Gastrocnemius medialis (tissue), 4 donors: Measurements from ENCODE around the gene ZNF620.

ENCODE experiments used
- CTCF ChIP-seq, 5 experiments: fragments of 450-650 bp in 3 of 5; fragments of 200-600 bp in 2 of 5; sonication (generic) in 2 of 5; IDR thresholded peaks in 4 of 5; conservative IDR thresholded peaks in 1 of 5; 1 replicate in 4 of 5; 2 replicates in 1 of 5; pipeline ENCODE4 v1.5.1; 2016 to 2019; ENCODE audit warnings: antibody characterized with exemption in 5 of 5, mild to moderate bottlenecking in 3 of 5, moderate library complexity in 3 of 5
- POLR2A ChIP-seq, 2 donors: fragments of 450-650 bp; IDR thresholded peaks; one replicate each; pipeline ENCODE4 v1.6.1; 2017; ENCODE audit warnings: antibody characterized with exemption in 2 of 2, mild to moderate bottlenecking in 2 of 2, moderate library complexity in 2 of 2

- no peak for TF ChIP-seq POLR2A (IDR thresholded peaks at IDR 0.05)
- no peak for TF ChIP-seq CTCF (IDR thresholded peaks at IDR 0.05 in 4 of 5, conservative IDR thresholded peaks at IDR 0.05 in 1 of 5)
Observed at GRCh38 chr3:40532252-40532651, 26.4 kb downstream of the ZNF620 start.
